Astrocyte (in vitro differentiated cells and primary cell): Measurements from ENCODE around the gene PTPRD. TPM values are rescaled to one million over a fixed set of nuclear protein-coding genes. Genes with fewer than 3 reads are reported as not detected.

Experiments used
- DNase-seq: peaks from one replicate; pipeline ENCODE4 v3.0.0-alpha.2; 2010; ENCODE audit warnings: low read depth
- FAIRE-seq: peaks from 2 replicates; lab custom pipeline; 2011; peaks lifted over from hg19 to GRCh38; lab: Jason Lieb, UNC
- H2AFZ ChIP-seq: 2 replicates; pipeline ENCODE4 v1.6.0; 2012; ENCODE audit warnings: low read depth, low read length, inconsistent platforms
- H3K27ac ChIP-seq: 2 replicates; pipeline ENCODE4 v1.5.1; 2011; ENCODE audit warnings: low read depth, low read length, inconsistent platforms
- H3K27me3 ChIP-seq: 2 replicates; pipeline ENCODE4 v1.6.0; 2011; ENCODE audit warnings: low read length, inconsistent platforms; ENCODE audit not compliant: insufficient read depth
- H3K36me3 ChIP-seq: 2 replicates; pipeline ENCODE4 v1.5.1; 2011; ENCODE audit warnings: low read length, inconsistent platforms; ENCODE audit not compliant: insufficient read depth
- H3K4me1 ChIP-seq: 2 replicates; pipeline ENCODE4 v1.5.1; 2011; ENCODE audit warnings: low read length, inconsistent platforms; ENCODE audit not compliant: insufficient read depth
- H3K4me2 ChIP-seq: 2 replicates; pipeline ENCODE4 v1.6.0; 2012; ENCODE audit warnings: low read length, inconsistent platforms
- H3K4me3 ChIP-seq: 2 replicates; pipeline ENCODE4 v1.5.1; 2011; ENCODE audit warnings: low read depth, mild to moderate bottlenecking, low read length, inconsistent platforms; ENCODE audit not compliant: insufficient read depth
- H3K79me2 ChIP-seq: 2 replicates; pipeline ENCODE4 v1.6.0; 2012; ENCODE audit warnings: mild to moderate bottlenecking, low read length, inconsistent platforms; ENCODE audit not compliant: insufficient read depth
- H3K9ac ChIP-seq: 2 replicates; pipeline ENCODE4 v1.6.0; 2012; ENCODE audit warnings: mild to moderate bottlenecking, low read length, inconsistent platforms
- H3K9me3 ChIP-seq: 2 replicates; pipeline ENCODE4 v1.5.1; 2012; ENCODE audit warnings: low read depth, mild to moderate bottlenecking, low read length, inconsistent platforms; ENCODE audit not compliant: insufficient read depth
- H4K20me1 ChIP-seq: 2 replicates; pipeline ENCODE4 v1.6.0; 2012; ENCODE audit warnings: low read length, inconsistent platforms; ENCODE audit not compliant: insufficient read depth
- H3K27ac Mint-ChIP-seq: one replicate; pipeline ENCODE4 v1.8.0; 2021; ENCODE audit warnings: mild to moderate bottlenecking, mixed read lengths; ENCODE audit not compliant: unreplicated experiment
- H3K27me3 Mint-ChIP-seq: one replicate; pipeline ENCODE4 v1.8.0; 2021; ENCODE audit warnings: low read depth, mixed read lengths; ENCODE audit not compliant: unreplicated experiment
- H3K36me3 Mint-ChIP-seq: one replicate; pipeline ENCODE4 v1.8.0; 2021; ENCODE audit warnings: low read depth, mixed read lengths; ENCODE audit not compliant: unreplicated experiment
- H3K4me1 Mint-ChIP-seq: one replicate; pipeline ENCODE4 v1.8.0; 2021; ENCODE audit warnings: low read depth, mixed read lengths; ENCODE audit not compliant: unreplicated experiment
- H3K4me3 Mint-ChIP-seq: one replicate; pipeline ENCODE4 v1.8.0; 2021; ENCODE audit warnings: mild to moderate bottlenecking, moderate library complexity, mixed read lengths; ENCODE audit not compliant: unreplicated experiment
- H3K9me3 Mint-ChIP-seq: one replicate; pipeline ENCODE4 v1.8.0; 2021; ENCODE audit warnings: mild to moderate bottlenecking, mixed read lengths; ENCODE audit not compliant: unreplicated experiment
- EZH2 ChIP-seq: IDR thresholded peaks from 2 replicates; pipeline ENCODE4 v1.6.1; 2012; ENCODE audit warnings: mild to moderate bottlenecking, low read length, inconsistent platforms; ENCODE audit not compliant: insufficient read depth
- total RNA-seq: library from RNA; stranded (reverse); gene quantifications from 2 replicates; pipeline ENCODE4 v1.2.1, GENCODE V29; 2021
- TF ChIP-seq, protein P1 (sequence below): IDR thresholded peaks from 2 replicates; pipeline ENCODE4 v1.5.1; 2011; ENCODE audit warnings: low read depth, mild to moderate bottlenecking, inconsistent platforms, low read length, moderate library complexity; ENCODE audit not compliant: insufficient read depth

PTPRD gene
- total RNA-seq, 1 donor from 2014 or later: 88.1 TPM

- Histone ChIP-seq H3K27ac (no peak overlapping the region), H3K79me2 (no peaks in the 10 kb centered on the region), H3K4me1 (no peaks in the 10 kb centered on the region), H3K27me3 (no peaks in the 10 kb centered on the region), H3K36me3 (no peaks in the 10 kb centered on the region), H2AFZ (no peak overlapping the region), H3K9me3 (no peaks in the 10 kb centered on the region), H3K4me3 (no peak overlapping the region), H3K9ac (no peak overlapping the region), H4K20me1 (no peaks in the 10 kb centered on the region), H3K4me2 (no peak overlapping the region)
- Mint-ChIP-seq H3K4me3 (no peak overlapping the region), H3K36me3 (no peaks in the 10 kb centered on the region), H3K27ac (no peak overlapping the region), H3K27me3 (no peaks in the 10 kb centered on the region), H3K4me1 (no peaks in the 10 kb centered on the region), H3K9me3 (peaks cover 3% of the 10 kb centered on the region)
- no peak for FAIRE-seq
- TF ChIP-seq, protein P1, sequence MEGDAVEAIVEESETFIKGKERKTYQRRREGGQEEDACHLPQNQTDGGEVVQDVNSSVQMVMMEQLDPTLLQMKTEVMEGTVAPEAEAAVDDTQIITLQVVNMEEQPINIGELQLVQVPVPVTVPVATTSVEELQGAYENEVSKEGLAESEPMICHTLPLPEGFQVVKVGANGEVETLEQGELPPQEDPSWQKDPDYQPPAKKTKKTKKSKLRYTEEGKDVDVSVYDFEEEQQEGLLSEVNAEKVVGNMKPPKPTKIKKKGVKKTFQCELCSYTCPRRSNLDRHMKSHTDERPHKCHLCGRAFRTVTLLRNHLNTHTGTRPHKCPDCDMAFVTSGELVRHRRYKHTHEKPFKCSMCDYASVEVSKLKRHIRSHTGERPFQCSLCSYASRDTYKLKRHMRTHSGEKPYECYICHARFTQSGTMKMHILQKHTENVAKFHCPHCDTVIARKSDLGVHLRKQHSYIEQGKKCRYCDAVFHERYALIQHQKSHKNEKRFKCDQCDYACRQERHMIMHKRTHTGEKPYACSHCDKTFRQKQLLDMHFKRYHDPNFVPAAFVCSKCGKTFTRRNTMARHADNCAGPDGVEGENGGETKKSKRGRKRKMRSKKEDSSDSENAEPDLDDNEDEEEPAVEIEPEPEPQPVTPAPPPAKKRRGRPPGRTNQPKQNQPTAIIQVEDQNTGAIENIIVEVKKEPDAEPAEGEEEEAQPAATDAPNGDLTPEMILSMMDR: no peak
- no peak for TF ChIP-seq EZH2
- no peak for DNase-seq
These were observed 2325.3 kb downstream of the PTPRD start for GRCh38 chr9:8287501-8287900.

DNA sequence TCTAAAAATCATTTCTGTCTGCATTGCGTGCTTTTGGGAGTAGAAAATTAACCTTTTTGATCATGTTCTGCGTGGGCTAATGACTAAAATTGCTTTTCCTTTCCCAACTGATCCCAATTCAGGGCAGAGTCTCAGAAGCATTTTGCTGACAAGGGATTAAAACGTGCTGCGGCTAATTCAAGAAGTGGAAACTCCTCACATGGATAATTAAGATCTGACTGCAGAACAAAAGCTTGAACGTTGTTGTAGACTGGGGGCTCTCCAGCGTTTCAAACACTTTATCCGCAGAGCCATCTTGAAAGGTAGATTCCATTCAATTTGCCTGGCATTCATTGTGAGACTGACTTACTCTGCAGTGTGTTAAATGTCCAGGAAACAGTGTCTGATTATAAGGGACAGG, 2327.9 kb downstream of the PTPRD start:
- peaks cover 3% of the 10 kb centered on the region for H3K9me3 Mint-ChIP-seq
- Histone ChIP-seq H3K4me2 (no peak overlapping the region), H3K36me3 (no peaks in the 10 kb centered on the region), H3K4me3 (no peak overlapping the region), H3K79me2 (no peaks in the 10 kb centered on the region), H3K9ac (no peak overlapping the region), H2AFZ (no peak overlapping the region), H3K4me1 (no peaks in the 10 kb centered on the region), H3K9me3 (no peaks in the 10 kb centered on the region), H3K27ac (no peak overlapping the region), H4K20me1 (no peaks in the 10 kb centered on the region), H3K27me3 (no peaks in the 10 kb centered on the region)
- H3K27me3 Mint-ChIP-seq: no peaks in the 10 kb centered on the region
- TF ChIP-seq, protein P1: no peak
- TF ChIP-seq EZH2: no peak
- no peaks in the 10 kb centered on the region for H3K4me1 Mint-ChIP-seq
- FAIRE-seq (no peak), DNase-seq (no peak)
- H3K27ac Mint-ChIP-seq: no peak overlapping the region
- no peak overlapping the region for H3K4me3 Mint-ChIP-seq
- no peaks in the 10 kb centered on the region for H3K36me3 Mint-ChIP-seq

- Histone ChIP-seq H3K36me3 (no peaks in the 10 kb centered on the region), H3K27ac (no peak overlapping the region), H4K20me1 (no peaks in the 10 kb centered on the region), H3K4me2 (no peak overlapping the region), H3K4me1 (no peaks in the 10 kb centered on the region), H3K9ac (no peak overlapping the region), H2AFZ (no peak overlapping the region), H3K4me3 (no peak overlapping the region), H3K79me2 (no peaks in the 10 kb centered on the region), H3K9me3 (no peaks in the 10 kb centered on the region), H3K27me3 (no peaks in the 10 kb centered on the region)
- H3K27me3 Mint-ChIP-seq: no peaks in the 10 kb centered on the region
- TF ChIP-seq, protein P1: no peak
- no peak for TF ChIP-seq EZH2
- no peak for DNase-seq
- H3K9me3 Mint-ChIP-seq: no peaks in the 10 kb centered on the region
- no peak overlapping the region for H3K4me3 Mint-ChIP-seq
- no peak overlapping the region for H3K27ac Mint-ChIP-seq
- no peaks in the 10 kb centered on the region for H3K36me3 Mint-ChIP-seq
- no peaks in the 10 kb centered on the region for H3K4me1 Mint-ChIP-seq
- FAIRE-seq: no peak
These were observed 2330.3 kb downstream of the PTPRD start for GRCh38 chr9:8282535-8282934.
